Adrenal gland (tissue), 12 donors: ENCODE measurements around the gene FBXO36. TPM values are rescaled to one million over a fixed set of nuclear protein-coding genes. Genes with fewer than 3 reads are reported as not detected.
A peak's percentile ranks its signal among the peaks of the same experiment; 100 is the strongest.

Experiments
- DNase-seq, 7 donors: peaks; one replicate each; pipeline ENCODE4 v3.0.0-alpha.2; 2019 to 2020
- H3K27ac ChIP-seq, 5 donors: fragments of 200-600 bp; sonication (generic) in 4 of 5; 1 replicate in 3 of 5; 2 replicates in 2 of 5; pipeline versions ENCODE4 v1.5.1 to v1.8.0; 2016 to 2020; ENCODE audit warnings: mild to moderate bottlenecking in 1 of 5
- H3K27me3 ChIP-seq: fragments of 200-600 bp; 2 replicates; pipeline ENCODE4 v1.8.0; 2021
- H3K36me3 ChIP-seq, 2 donors: fragments of 200-600 bp; replicated peaks in 1 of 2; 1 replicate in 1 of 2; 2 replicates in 1 of 2; pipeline versions ENCODE4 v1.5.1 to v1.8.0; 2018 to 2022
- H3K4me1 ChIP-seq, 2 donors: fragments of 200-600 bp; replicated peaks in 1 of 2; 1 replicate in 1 of 2; 2 replicates in 1 of 2; pipeline versions ENCODE4 v1.5.1 to v1.8.0; 2018 to 2021
- H3K4me3 ChIP-seq, 4 donors: fragments of 200-600 bp; sonication (generic) in 3 of 4; one replicate each; pipeline ENCODE4 v1.5.1; 2016 to 2018
- H3K9me3 ChIP-seq, 3 donors: fragments of 200-600 bp; sonication (generic) in 1 of 3; replicated peaks in 1 of 3; 1 replicate in 2 of 3; 2 replicates in 1 of 3; pipeline versions ENCODE4 v1.5.1 to v1.8.0; 2016 to 2021
- CTCF ChIP-seq, 6 experiments: fragments of 450-650 bp in 4 of 6; fragments of 200-600 bp in 2 of 6; sonication (generic) in 1 of 6; IDR thresholded peaks; 1 replicate in 5 of 6; 2 replicates in 1 of 6; pipeline versions ENCODE4 v1.5.1 to v1.8.0; 2016 to 2021; ENCODE audit warnings: antibody characterized with exemption in 6 of 6, mild to moderate bottlenecking in 2 of 6, moderate library complexity in 1 of 6
- POLR2A ChIP-seq, 2 donors: fragments of 450-650 bp; IDR thresholded peaks; one replicate each; pipeline ENCODE4 v1.6.1; 2017; ENCODE audit warnings: antibody characterized with exemption in 2 of 2, mild to moderate bottlenecking in 2 of 2, moderate library complexity in 1 of 2
- WGBS, 4 donors: extraction: QIAGEN DNeasy Blood & Tissue Kit in 2 of 4; methylation state at CpG; one replicate each; pipeline versions ENCODE4 v1.1.5 to v1.1.7; 2013 to 2017; 5-methylcytosine and 5-hydroxymethylcytosine counted together
- intact Hi-C, 2 donors: fragments of 100-400 bp; cut with DNase I; formaldehyde crosslinking; loops; one replicate each; pipeline versions ENCODE4 v1.14.1 to v1.15.0; 2022 to 2023
- polyA plus RNA-seq, 3 donors: library from polyadenylated mRNA; stranded (reverse); fragments of 200-250 nt in 2 of 3; fragments of 350-450 nt in 1 of 3; fragmentation: Illumina TruSeq in 1 of 3; extraction: RNeasy Lipid Tissue Mini Kit (QIAGEN cat#74804) in 1 of 3; gene quantifications; one replicate each; pipeline ENCODE4 v1.2.3, GENCODE V29; 2013 to 2014
- total RNA-seq, 9 donors: library from RNA; depleted of rRNA in 4 of 9; stranded (reverse); fragments of >200 nt in 4 of 9; fragments of 120-200 nt in 1 of 9; fragmentation: NEBNext Ultra II Directional in 1 of 9; extraction: Animal tissue kit (Norgen Biotek cat#: 25700) in 1 of 9; gene quantifications; one replicate each; pipeline versions ENCODE4 v1.1.0 to v1.2.4, GENCODE V29; 2013 to 2023
- donor health status: healthy with polysubstance abuse.
- donor health status: Bipolar disorder and iron deficiency.
- donor health status: DM: yes; HTN: yes; CAD: no.
- donor health status: DM: no; HTN: no; CAD: no.
- donor health status: DM: no; HTN: no; CAD: no.
- donor health status: DM: yes; HTN: yes; CAD: no.

Gene FBXO36
- total and polyA plus RNA-seq, 12 donors, result 1.9 to 9.5 (median 6.4) TPM

GRCh38 chr2:229980431-229981184 is 58.3 kb downstream of the FBXO36 start:
- Histone ChIP-seq H3K27me3 (no peaks in the 10 kb centered on the region), H3K27ac (peak overlapping the region in 2 of 5 donors; percentile 5 to 6), H3K36me3 (no peaks in the 10 kb centered on the region), H3K9me3 (no peaks in the 10 kb centered on the region), H3K4me3 (no peak overlapping the region), H3K4me1 (peaks cover 0 to 6% of the 10 kb centered on the region in 2 donors)
- WGBS, 4 donors, result 24 to 57% (median 42%) methylated on average over 4 to 7 of the region's 7 CpGs
- no peak for TF ChIP-seq CTCF (IDR thresholded peaks at IDR 0.05)
- TF ChIP-seq POLR2A (IDR thresholded peaks at IDR 0.05), result no peak
- intact Hi-C loops, result no loop called here
- peak in 6 of 7 donors; percentile 24 to 71 (median 41) for DNase-seq

- no peak for DNase-seq
- Histone ChIP-seq H3K9me3 (no peaks in the 10 kb centered on the region), H3K27ac (no peak overlapping the region), H3K4me1 (no peaks in the 10 kb centered on the region), H3K36me3 (no peaks in the 10 kb centered on the region), H3K4me3 (no peak overlapping the region), H3K27me3 (no peaks in the 10 kb centered on the region)
- 91 to 98% (median 92%) methylated on average over 6 of the region's 6 CpGs for WGBS, 4 donors
- intact Hi-C loops, result no loop called here
- TF ChIP-seq CTCF (IDR thresholded peaks at IDR 0.05) (no peak), POLR2A (IDR thresholded peaks at IDR 0.05) (no peak)
These were observed 70.9 kb downstream of the FBXO36 start for GRCh38 chr2:229993236-229993635.

GRCh38 chr2:229996320-229996719 is 74.0 kb downstream of the FBXO36 start:
- TF ChIP-seq CTCF (IDR thresholded peaks at IDR 0.05), result no peak
- no peak for TF ChIP-seq POLR2A (IDR thresholded peaks at IDR 0.05)
- intact Hi-C loops, result no loop called here
- no peaks in the 10 kb centered on the region for H3K9me3 ChIP-seq
- no peaks in the 10 kb centered on the region for H3K27me3 ChIP-seq
- no peaks in the 10 kb centered on the region for H3K36me3 ChIP-seq
- no peak for DNase-seq
- H3K27ac ChIP-seq, result no peak overlapping the region
- WGBS, 4 donors, result 79 to 89% (median 87%) methylated on average over 4 of the region's 4 CpGs
- no peak overlapping the region for H3K4me3 ChIP-seq
- no peaks in the 10 kb centered on the region for H3K4me1 ChIP-seq

GRCh38 chr2:229997565-229997964 is 75.3 kb downstream of the FBXO36 start:
- Histone ChIP-seq H3K4me1 (no peaks in the 10 kb centered on the region), H3K9me3 (no peaks in the 10 kb centered on the region), H3K27ac (no peak overlapping the region), H3K4me3 (no peak overlapping the region), H3K27me3 (no peaks in the 10 kb centered on the region), H3K36me3 (no peaks in the 10 kb centered on the region)
- intact Hi-C loops, result no loop called here
- 74 to 90% (median 83%) methylated on average over 3 of the region's 3 CpGs for WGBS, 4 donors
- no peak for DNase-seq
- TF ChIP-seq CTCF (IDR thresholded peaks at IDR 0.05) (no peak), POLR2A (IDR thresholded peaks at IDR 0.05) (no peak)
